ENCODE data around the gene TPGS1. TPM values are rescaled to one million over a fixed set of nuclear protein-coding genes. Genes with fewer than 3 reads are reported as not detected.
A peak's percentile ranks its signal among the peaks of the same experiment; 100 is the strongest.

The TPGS1 gene
- total RNA-seq, 3 donors from 2014 or later, result 77.7 to 98.9 (median 77.7) TPM

DNA sequence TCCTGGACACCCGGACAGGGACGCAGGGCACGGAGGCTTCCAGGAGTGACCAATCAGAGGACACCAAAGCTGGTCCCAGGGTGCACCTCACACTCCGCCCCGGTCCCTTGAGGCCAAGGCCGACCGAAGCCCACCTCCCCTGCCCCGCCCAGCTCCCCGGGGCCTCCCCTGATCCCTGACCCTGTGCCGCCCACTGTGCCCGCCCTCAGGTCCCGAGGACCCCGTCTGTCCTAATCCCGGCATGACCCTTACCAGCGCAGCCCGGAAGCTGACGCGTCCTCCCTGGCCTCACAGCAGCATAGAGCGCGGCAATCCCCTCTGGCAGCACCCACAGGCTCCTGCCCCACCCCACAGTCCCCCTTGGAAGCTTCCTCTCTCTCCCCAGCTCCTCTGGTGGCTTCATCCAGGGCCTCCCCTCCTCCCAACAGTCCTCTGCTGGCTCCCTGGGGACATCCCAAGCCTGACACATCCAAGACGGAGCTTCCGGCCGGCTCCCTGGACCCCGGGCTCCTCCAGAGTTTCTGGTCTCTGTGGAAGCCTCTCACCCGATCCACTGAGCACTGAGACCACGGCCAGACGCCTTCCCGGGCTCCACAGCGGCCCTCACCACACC is 16.9 kb downstream of the TPGS1 start:
- TF ChIP-seq POLR2AphosphoS5 (IDR thresholded peaks at IDR 0.05) (no peak), POLR2A (IDR thresholded peaks at IDR 0.05) (no peak)
- TF ChIP-seq, protein P1, sequence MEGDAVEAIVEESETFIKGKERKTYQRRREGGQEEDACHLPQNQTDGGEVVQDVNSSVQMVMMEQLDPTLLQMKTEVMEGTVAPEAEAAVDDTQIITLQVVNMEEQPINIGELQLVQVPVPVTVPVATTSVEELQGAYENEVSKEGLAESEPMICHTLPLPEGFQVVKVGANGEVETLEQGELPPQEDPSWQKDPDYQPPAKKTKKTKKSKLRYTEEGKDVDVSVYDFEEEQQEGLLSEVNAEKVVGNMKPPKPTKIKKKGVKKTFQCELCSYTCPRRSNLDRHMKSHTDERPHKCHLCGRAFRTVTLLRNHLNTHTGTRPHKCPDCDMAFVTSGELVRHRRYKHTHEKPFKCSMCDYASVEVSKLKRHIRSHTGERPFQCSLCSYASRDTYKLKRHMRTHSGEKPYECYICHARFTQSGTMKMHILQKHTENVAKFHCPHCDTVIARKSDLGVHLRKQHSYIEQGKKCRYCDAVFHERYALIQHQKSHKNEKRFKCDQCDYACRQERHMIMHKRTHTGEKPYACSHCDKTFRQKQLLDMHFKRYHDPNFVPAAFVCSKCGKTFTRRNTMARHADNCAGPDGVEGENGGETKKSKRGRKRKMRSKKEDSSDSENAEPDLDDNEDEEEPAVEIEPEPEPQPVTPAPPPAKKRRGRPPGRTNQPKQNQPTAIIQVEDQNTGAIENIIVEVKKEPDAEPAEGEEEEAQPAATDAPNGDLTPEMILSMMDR (IDR thresholded peaks at IDR 0.05), result no peak
- Histone ChIP-seq H3K36me3 (no peaks in the 10 kb centered on the region), H3K4me3 (no peak overlapping the region), H3K27me3 (peaks cover 3 to 16% of the 10 kb centered on the region in 2 donors), H3K9me3 (no peaks in the 10 kb centered on the region), H3K4me1 (no peaks in the 10 kb centered on the region), H3K27ac (no peak overlapping the region)
- intact Hi-C loops (cut with DNase I; ENCODE audit: low total_unique reads), result no loop called here
- DNase-seq (ENCODE audit: low spot score in 2 of 2), result no peak

DNA sequence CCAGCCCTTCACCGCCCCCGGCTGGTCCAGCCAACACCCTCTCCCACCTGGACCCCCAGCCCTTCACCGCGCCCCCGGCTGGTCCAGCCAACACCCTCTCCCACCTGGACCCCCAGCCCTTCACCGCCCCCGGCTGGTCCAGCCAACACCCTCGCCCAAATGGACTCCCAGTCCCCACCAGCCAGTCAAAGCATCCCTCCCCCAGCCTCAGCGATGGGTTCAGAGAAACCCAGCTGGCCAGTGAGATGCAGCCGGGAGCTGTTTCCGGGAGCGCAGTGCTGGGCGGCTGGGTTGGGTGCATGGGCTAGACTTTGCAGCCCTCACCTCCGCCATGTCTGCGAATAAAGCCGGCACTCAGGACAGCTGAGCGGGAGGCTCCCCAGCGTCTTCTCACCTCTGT is 17.7 kb downstream of the TPGS1 start:
- Histone ChIP-seq H3K9me3 (no peaks in the 10 kb centered on the region), H3K4me3 (no peak overlapping the region), H3K27ac (no peak overlapping the region), H3K4me1 (no peaks in the 10 kb centered on the region), H3K36me3 (no peaks in the 10 kb centered on the region), H3K27me3 (peaks cover 3 to 16% of the 10 kb centered on the region in 2 donors)
- DNase-seq (ENCODE audit: low spot score in 2 of 2), result no peak
- intact Hi-C loops (cut with DNase I; ENCODE audit: low total_unique reads), result no loop called here
- TF ChIP-seq, protein P1 (IDR thresholded peaks at IDR 0.05), result no peak
- TF ChIP-seq POLR2AphosphoS5 (IDR thresholded peaks at IDR 0.05), result no peak
- TF ChIP-seq POLR2A (IDR thresholded peaks at IDR 0.05), result no peak

DNA sequence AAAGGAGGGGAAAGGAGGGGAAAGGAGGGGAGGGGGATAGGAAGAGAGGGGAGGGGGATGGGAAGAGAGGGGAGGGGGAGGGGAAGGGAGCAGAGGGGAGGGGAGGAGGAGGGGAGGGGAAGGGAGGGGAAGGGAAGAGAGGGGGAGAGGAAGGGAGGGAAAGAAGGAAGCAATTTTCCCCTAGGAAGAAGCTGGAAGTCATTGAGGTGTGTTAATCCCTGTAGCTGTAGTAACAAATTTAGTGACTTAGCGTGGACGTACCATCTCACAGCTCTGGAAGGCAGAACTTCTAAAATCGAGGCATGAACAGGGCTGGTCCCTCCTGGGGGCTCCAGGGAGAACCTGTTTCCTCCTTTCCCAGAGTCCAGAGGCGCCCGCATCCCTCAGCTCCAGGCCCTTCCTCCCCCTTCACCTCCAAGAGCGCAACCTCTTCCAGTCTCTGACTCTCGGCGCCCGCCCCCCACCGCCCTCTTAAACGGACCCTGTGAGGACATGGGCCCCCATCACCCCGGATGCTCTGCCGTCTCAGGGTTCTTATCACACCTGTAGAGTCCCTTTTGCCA is 18.6 kb downstream of the TPGS1 start:
- H3K27me3 ChIP-seq, result peaks cover 3 to 16% of the 10 kb centered on the region in 2 donors
- H3K9me3 ChIP-seq, result no peaks in the 10 kb centered on the region
- H3K4me3 ChIP-seq, result no peak overlapping the region
- H3K4me1 ChIP-seq, result no peaks in the 10 kb centered on the region
- no peaks in the 10 kb centered on the region for H3K36me3 ChIP-seq
- TF ChIP-seq POLR2AphosphoS5 (IDR thresholded peaks at IDR 0.05) (no peak), POLR2A (IDR thresholded peaks at IDR 0.05) (no peak)
- TF ChIP-seq, protein P1 (IDR thresholded peaks at IDR 0.05), result no peak
- no peak for DNase-seq (ENCODE audit: low spot score in 2 of 2)
- no peak overlapping the region for H3K27ac ChIP-seq
- intact Hi-C loops (cut with DNase I; ENCODE audit: low total_unique reads), result no loop called here

DNA sequence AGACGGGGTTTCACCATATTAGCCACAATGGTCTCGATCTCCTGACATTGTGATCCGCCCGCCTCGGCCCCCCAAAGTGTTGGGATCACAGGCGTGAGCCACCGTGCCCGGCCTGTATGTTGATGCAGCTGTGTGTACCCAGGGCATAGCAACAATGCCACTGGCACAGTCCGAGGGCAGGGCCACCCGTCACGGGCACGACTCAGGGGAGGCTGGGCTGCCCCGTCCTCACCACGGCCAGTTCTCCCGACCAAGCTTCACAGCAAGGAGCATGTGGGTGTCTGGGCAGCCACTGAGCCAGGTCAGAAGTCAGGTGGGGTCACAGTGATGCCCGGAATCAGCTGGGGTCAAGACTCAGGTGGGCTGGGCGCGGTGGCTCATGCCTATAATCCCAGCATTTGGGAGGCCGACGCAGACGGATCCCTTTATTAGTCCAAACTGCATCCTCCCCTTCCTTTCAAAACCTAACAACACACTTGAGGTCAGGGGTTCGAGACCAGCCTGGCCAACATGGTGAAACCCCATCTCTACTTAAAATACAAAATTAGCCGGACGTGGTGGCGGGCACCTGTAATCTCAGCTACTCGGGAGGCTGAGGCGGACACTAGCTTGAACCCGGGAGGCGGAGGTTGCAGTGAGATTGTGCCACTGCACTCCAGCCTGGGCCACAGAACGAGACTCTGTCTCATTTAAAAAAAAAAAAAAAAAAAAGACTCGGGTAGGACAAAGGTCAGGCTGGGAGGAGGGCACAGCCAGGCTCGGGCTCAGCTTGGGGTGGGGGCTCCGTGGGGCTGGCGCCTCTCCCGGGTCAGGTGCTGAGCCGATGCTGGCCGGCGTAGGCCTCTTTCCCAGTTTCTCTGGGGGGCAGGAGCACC is 23.1 kb downstream of the TPGS1 start:
- no peak for DNase-seq (ENCODE audit: low spot score in 2 of 2)
- Histone ChIP-seq H3K4me3 (peak overlapping the region; percentile 94 to 98 (median 98)), H3K27ac (peak overlapping the region; percentile 93 to 99), H3K27me3 (peaks cover 0 to 11% of the 10 kb centered on the region in 2 donors), H3K4me1 (peaks cover 8 to 17% of the 10 kb centered on the region in 2 donors), H3K9me3 (no peaks in the 10 kb centered on the region), H3K36me3 (no peaks in the 10 kb centered on the region)
- intact Hi-C loops (cut with DNase I; ENCODE audit: low total_unique reads), result no loop called here
- TF ChIP-seq, protein P1 (IDR thresholded peaks at IDR 0.05), result no peak
- TF ChIP-seq POLR2A (IDR thresholded peaks at IDR 0.05) (no peak), POLR2AphosphoS5 (IDR thresholded peaks at IDR 0.05) (no peak)

Measured in breast epithelium (tissue), 4 donors.